ENCODE data around the gene FAM13A. TPM values are rescaled to one million over a fixed set of nuclear protein-coding genes. Genes with fewer than 3 reads are reported as not detected.

The FAM13A gene
- total and polyA plus RNA-seq, 2 of the 4 experiments (the other 2 are of a cell fraction) = 13.1 to 22.0 TPM

- CTCF ChIA-PET = no interaction called here
- Histone ChIP-seq H3K56ac (ENCODE audit: extremely low read depth, insufficient read depth, low read length) (no peak overlapping the region), H4K5ac (ENCODE audit: low read depth, low read length) (no peak overlapping the region), H3K79me1 (ENCODE audit: low read depth in 1 of 2, low read length in 2 of 2) (peaks cover 11 to 13% of the 10 kb centered on the region in 2 experiments; a peak in 3 of 4 replicates), H3K27me3 (ENCODE audit: control insufficient read depth, insufficient read depth, low read length) (no peaks in the 10 kb centered on the region), H2AK5ac (ENCODE audit: low read depth, low read length) (no peak overlapping the region), H3K4me3 (ENCODE audit: insufficient read depth, low read depth, low read length) (no peak overlapping the region), H3K9me3 (ENCODE audit: control insufficient read depth, insufficient read depth, low read length) (no peaks in the 10 kb centered on the region), H2BK15ac (ENCODE audit: low read depth, low read length) (no peak overlapping the region), H3K9me1 (ENCODE audit: insufficient read depth, low read length) (peaks cover 4% of the 10 kb centered on the region; the same call in 1 of the 2 replicates), H3K4me2 (ENCODE audit: low read depth, low read length) (no peak overlapping the region), H2BK5ac (ENCODE audit: low read depth, low read length, poor library complexity, severe bottlenecking) (no peak overlapping the region), H3K18ac (ENCODE audit: low read depth, low read length) (no peak overlapping the region), H4K91ac (ENCODE audit: insufficient read depth, low read depth, low read length) (no peak overlapping the region), H2BK20ac (ENCODE audit: low read depth, low read length) (no peak overlapping the region), H3K14ac (replicated peaks; ENCODE audit: low read depth, low read length) (no peak overlapping the region), H4K20me1 (ENCODE audit: insufficient read depth, low read length) (no peaks in the 10 kb centered on the region), H3K23ac (ENCODE audit: low read depth, low read length) (no peak overlapping the region; the same call in 1 of the 2 replicates), H3K36me3 (ENCODE audit: control insufficient read depth, insufficient read depth, low read length) (peaks cover 20% of the 10 kb centered on the region), H3K27ac (ENCODE audit: insufficient read depth, low read length) (no peak overlapping the region), H3K4ac (ENCODE audit: low read depth, low read length) (no peak overlapping the region), H3K9ac (ENCODE audit: low read depth, low read length) (no peak overlapping the region), H3K4me1 (ENCODE audit: control insufficient read depth, insufficient read depth, low read length) (no peaks in the 10 kb centered on the region), H4K8ac (ENCODE audit: low read depth in 2 of 2, low read length in 2 of 2) (no peak overlapping the region), H2AK9ac (replicated peaks; ENCODE audit: low read depth, low read length, poor library complexity) (no peak overlapping the region), H2AFZ (replicated peaks; ENCODE audit: low read length, poor library complexity) (no peak overlapping the region), H2BK120ac (ENCODE audit: low read depth, low read length) (no peak overlapping the region)
- no CpG with 5 or more reads among the region's 1 CpG for WGBS, 2 experiments (ENCODE audit: extremely low coverage in 2 of 2, insufficient read length in 1 of 2)
- no TSS peak for BruUV-seq (replicated peaks)
- intact Hi-C loops (cut with micrococcal nuclease) (no loop called here), in situ Hi-C loops (cut with MboI; ENCODE audit: low sequenced_read_pairs) (no loop called here), dilution Hi-C loops (cut with HindIII; ENCODE audit: low sequenced_read_pairs, unreplicated experiment) (no loop called here)
- POLR2A ChIA-PET (ENCODE audit: unreplicated experiment) = no interaction called here
- no peak for ATAC-seq (ENCODE audit: low read depth)
- DNase-seq = no peak
- TF ChIP-seq USF2 (IDR thresholded peaks at IDR 0.05; ENCODE audit: low read depth, low read length) (no peak), BHLHE40 (IDR thresholded peaks at IDR 0.05; ENCODE audit: low read depth, low read length) (no peak), MXI1 (IDR thresholded peaks at IDR 0.05; ENCODE audit: borderline replicate concordance, low read depth, low read length) (no peak), RFX5 (IDR thresholded peaks at IDR 0.05; ENCODE audit: low read depth, low read length) (no peak), MAZ (IDR thresholded peaks at IDR 0.05; ENCODE audit: borderline replicate concordance, low read depth, low read length) (no peak), SMC3 (IDR thresholded peaks at IDR 0.05; ENCODE audit: low read depth, low read length) (no peak), NFE2L2 (IDR thresholded peaks at IDR 0.05; ENCODE audit: low read depth, low read length) (no peak), RCOR1 (IDR thresholded peaks at IDR 0.05; ENCODE audit: insufficient replicate concordance, low read length) (no peak), CEBPB (IDR thresholded peaks at IDR 0.05; ENCODE audit: low read depth, low read length) (no peak), MAFK (IDR thresholded peaks at IDR 0.05; ENCODE audit: low read depth, low read length) (no peak), ELK1 (IDR thresholded peaks at IDR 0.05; ENCODE audit: borderline replicate concordance, low read depth, low read length) (no peak), RAD21 (IDR thresholded peaks at IDR 0.05; ENCODE audit: low read length) (no peak), CHD1 (IDR thresholded peaks at IDR 0.05; ENCODE audit: low read depth, low read length) (no peak), FOS (IDR thresholded peaks at IDR 0.05; ENCODE audit: low read depth, low read length) (no peak), POLR2A (IDR thresholded peaks at IDR 0.05; ENCODE audit: low read depth, low read length) (no peak), CTCF (conservative IDR thresholded peaks at IDR 0.05; ENCODE audit: low read depth, low read length) (no peak)
These were observed 271.0 kb downstream of the FAM13A start for GRCh38 chr4:88786011-88786410.

Measured in IMR-90 (cell line).